CMK (cell line): Measurements from ENCODE around the gene NEK4.
A peak's percentile ranks its signal among the peaks of the same experiment; 100 is the strongest.

Source experiments
- DNase-seq: peaks from one replicate; pipeline ENCODE4 v3.0.0-alpha.2; 2010; ENCODE audit warnings: low read depth

NEK4 gene

GRCh38 chr3:52770496-52771333, at the start of gene NEK4:
Gene NEK4, minus strand, starts transcription at chr3:52770940. Its CDS starts 194 bp downstream, at chr3:52770746.
- DNase-seq: peak; percentile 66

- DNase-seq: no peak
Observed at GRCh38 chr3:52819936-52820335, 49.2 kb upstream of the NEK4 start.

- no peak for DNase-seq
Observed at GRCh38 chr3:52817860-52818259, 47.1 kb upstream of the NEK4 start.

- no peak for DNase-seq
Observed at GRCh38 chr3:52817221-52817620, 46.5 kb upstream of the NEK4 start.

- DNase-seq: no peak
Observed at GRCh38 chr3:52816654-52817053, 45.9 kb upstream of the NEK4 start.

- no peak for DNase-seq
Observed at GRCh38 chr3:52816199-52816598, 45.5 kb upstream of the NEK4 start.

- no peak for DNase-seq
Observed at GRCh38 chr3:52813810-52814209, 43.1 kb upstream of the NEK4 start.

GRCh38 chr3:52811452-52812011, 40.8 kb upstream of the NEK4 start:
- no peak for DNase-seq

- DNase-seq: no peak
Observed at GRCh38 chr3:52810923-52811322, 40.2 kb upstream of the NEK4 start.

GRCh38 chr3:52809662-52810377, 39.1 kb upstream of the NEK4 start:
- no peak for DNase-seq

- DNase-seq: no peak
Observed at GRCh38 chr3:52809149-52809548, 38.4 kb upstream of the NEK4 start.

GRCh38 chr3:52805270-52806039, 34.7 kb upstream of the NEK4 start:
- DNase-seq: no peak

- DNase-seq: no peak
Observed at GRCh38 chr3:52801839-52802238, 31.1 kb upstream of the NEK4 start.

- no peak for DNase-seq
Observed at GRCh38 chr3:52800079-52800478, 29.3 kb upstream of the NEK4 start.

- DNase-seq: no peak
Observed at GRCh38 chr3:52798978-52799476, 28.3 kb upstream of the NEK4 start.

- DNase-seq: no peak
Observed at GRCh38 chr3:52798376-52798977, 27.7 kb upstream of the NEK4 start.

GRCh38 chr3:52796411-52796810, 25.7 kb upstream of the NEK4 start:
- no peak for DNase-seq

GRCh38 chr3:52795298-52795900, 24.7 kb upstream of the NEK4 start:
- no peak for DNase-seq

GRCh38 chr3:52794612-52795099, 23.9 kb upstream of the NEK4 start, which contains the start of gene ITIH3:
Gene ITIH3, plus strand, starts transcription at chr3:52794796. Its CDS starts 8 bp downstream, at chr3:52794804.
- DNase-seq: no peak

GRCh38 chr3:52793702-52794611, 23.2 kb upstream of the NEK4 start:
- DNase-seq: no peak
